K562 (cell line): Measurements from ENCODE around the gene PPCDC. TPM values are rescaled to one million over a fixed set of nuclear protein-coding genes. Genes with fewer than 3 reads are reported as not detected.

ENCODE experiments used
- ATAC-seq: fragments of 200-7000 bp; cut with Tn5 transposase; 3 replicates; pipeline ENCODE4 v1.9.1; 2020; ENCODE audit warnings: moderate library complexity
- BruUV-seq: library from RNA; stranded (reverse); fragments of 400-500 nt; replicated peaks from 2 replicates; lab custom pipeline; 2021; lab: Mats Ljungman, UMichigan
- CTCF ChIA-PET: fragments of 300-600 bp; formaldehyde crosslinking; extraction: SDS; loops from one replicate; lab custom pipeline; 2021; ENCODE audit warnings: low intra/inter-chr PET ratio; lab: Yijun Ruan, JAX
- POLR2A ChIA-PET: fragments of 300-600, 350-650 bp; sonication (Branson Sonifier 250); formaldehyde crosslinking; extraction: SDS; loops from one replicate; lab custom pipeline; 2021; ENCODE audit warnings: antibody characterized with exemption, inconsistent platforms; lab: Yijun Ruan, JAX
- DNase-seq, 4 experiments: peaks; one replicate each; pipeline versions ENCODE4 v3.0.0 to v3.0.0-alpha.2; 2011 to 2018; ENCODE audit warnings: low spot score in 3 of 4, mixed read lengths in 3 of 4; ENCODE audit errors: extremely low read depth in 1 of 4
- FAIRE-seq: peaks from 2 replicates; lab custom pipeline; 2011; peaks lifted over from hg19 to GRCh38; lab: Jason Lieb, UNC
- H2AFZ ChIP-seq: 2 replicates; pipeline ENCODE4 v1.6.0; 2011; ENCODE audit warnings: low read depth, low read length, control low read depth, inconsistent platforms
- H3K27ac ChIP-seq: fragments of 200-600 bp; 3 replicates; pipeline ENCODE4 v1.8.0; 2011; ENCODE audit warnings: low read depth, mild to moderate bottlenecking, control low read depth, inconsistent platforms, low read length, moderate library complexity, mixed read lengths; ENCODE audit errors: extremely low read depth
- H3K27me3 ChIP-seq, 2 experiments: fragments of 300-600 bp in 1 of 2; 2 replicates in 1 of 2; 3 replicates in 1 of 2; pipeline versions ENCODE4 v1.6.0 to v1.8.0; 2011; ENCODE audit warnings: inconsistent platforms in 2 of 2, low read length in 2 of 2, mild to moderate bottlenecking in 1 of 2, mixed read lengths in 1 of 2, moderate library complexity in 1 of 2; ENCODE audit not compliant: control insufficient read depth in 2 of 2, insufficient read depth in 2 of 2
- H3K36me3 ChIP-seq: fragments of 300-600 bp; 3 replicates; pipeline ENCODE4 v1.8.0; 2011; ENCODE audit warnings: mild to moderate bottlenecking, low read length, inconsistent platforms; ENCODE audit not compliant: control insufficient read depth, insufficient read depth
- H3K4me1 ChIP-seq, 2 experiments: fragments of 200-600 bp in 1 of 2; replicated peaks in 1 of 2; 2 replicates in 1 of 2; 3 replicates in 1 of 2; pipeline versions ENCODE4 v1.5.1 to v1.8.0; 2011; ENCODE audit warnings: inconsistent platforms in 2 of 2, low read length in 2 of 2, mild to moderate bottlenecking in 1 of 2, mixed read lengths in 1 of 2, moderate library complexity in 1 of 2; ENCODE audit not compliant: control insufficient read depth in 2 of 2, insufficient read depth in 2 of 2
- H3K4me2 ChIP-seq: 2 replicates; pipeline ENCODE4 v1.6.1; 2011; ENCODE audit warnings: low read length, control low read depth, inconsistent platforms, mixed read lengths; ENCODE audit not compliant: insufficient read depth
- H3K4me3 ChIP-seq: fragments of 200-600 bp; sonication (generic), shearing (Covaris generic); 2 replicates; pipeline ENCODE4 v1.5.1; 2016; ENCODE audit warnings: control low read depth, inconsistent platforms
- H3K79me2 ChIP-seq: fragments of 200-600 bp; 3 replicates; pipeline ENCODE4 v1.8.0; 2011; ENCODE audit warnings: low read length, inconsistent platforms; ENCODE audit not compliant: control insufficient read depth, insufficient read depth
- H3K9ac ChIP-seq, 2 experiments: 2 replicates each; pipeline versions ENCODE4 v1.6.0 to v1.6.1; 2011; ENCODE audit warnings: low read depth in 2 of 2, low read length in 2 of 2, control low read depth in 1 of 2, inconsistent platforms in 1 of 2, mild to moderate bottlenecking in 1 of 2, mixed read lengths in 1 of 2; ENCODE audit not compliant: insufficient read depth in 1 of 2
- H3K9me1 ChIP-seq: one replicate; pipeline ENCODE4 v1.6.0; 2011; ENCODE audit warnings: inconsistent platforms, mild to moderate bottlenecking, low read length, moderate library complexity; ENCODE audit not compliant: control insufficient read depth, insufficient read depth
- H3K9me3 ChIP-seq: replicated peaks from 2 replicates; pipeline ENCODE4 v1.5.1; 2011; ENCODE audit warnings: low read depth, low read length, inconsistent platforms; ENCODE audit not compliant: control insufficient read depth, insufficient read depth
- H4K20me1 ChIP-seq: replicated peaks from 2 replicates; pipeline ENCODE4 v1.6.1; 2011; ENCODE audit warnings: low read length, inconsistent platforms, mixed read lengths; ENCODE audit not compliant: control insufficient read depth, insufficient read depth
- E2F3 ChIP-seq: fragments of 250-450 bp; sonication (Bioruptor Pico); IDR thresholded peaks from 2 replicates; pipeline ENCODE4 v1.4.0; 2020; ENCODE audit warnings: mild to moderate bottlenecking
- HDAC8 ChIP-seq: fragments of 450-650 bp; IDR thresholded peaks from 2 replicates; pipeline ENCODE4 v1.6.1; 2016; ENCODE audit warnings: mild to moderate bottlenecking, missing genetic modification characterization, moderate library complexity, missing compliant biosample characterization
- POLR2G ChIP-seq: fragments of 200-400 bp; formaldehyde crosslinking; IDR thresholded peaks from 2 replicates; pipeline ENCODE4 v1.6.1; 2017; ENCODE audit warnings: low read depth, mild to moderate bottlenecking, antibody characterized with exemption, low read length, moderate library complexity
- RBM25 ChIP-seq: fragments of 200-400 bp; formaldehyde crosslinking; IDR thresholded peaks from 2 replicates; pipeline ENCODE4 v1.6.1; 2018; ENCODE audit warnings: low read length, low read depth, moderate library complexity; ENCODE audit not compliant: severe bottlenecking
- TCF7L2 ChIP-seq: fragments of 150-350 bp; IDR thresholded peaks from 2 replicates; pipeline ENCODE4 v1.6.1; 2016; ENCODE audit warnings: low read depth, mild to moderate bottlenecking, low read length, moderate library complexity
- WGBS: fragments of 100-300 bp; shearing (Covaris generic); methylation state at CpG from one replicate; pipeline ENCODE4 v1.1.6; 2016; ENCODE audit warnings: low coverage, mixed read lengths; ENCODE audit not compliant: insufficient coverage; ENCODE audit errors: missing lambda C conversion rate; 5-methylcytosine and 5-hydroxymethylcytosine counted together
- in situ Hi-C: fragments of 300-500 bp; cut with MboI; formaldehyde crosslinking; loops from 4 replicates; pipeline ENCODE4 v1.15.0; 2018; ENCODE audit warnings: inconsistent platforms, mixed read lengths
- intact Hi-C: fragments of 100-400 bp; cut with micrococcal nuclease; formaldehyde crosslinking; loops from 2 replicates; pipeline ENCODE4 v1.14.2; 2022
- polyA plus RNA-seq, 8 experiments: library from polyadenylated mRNA; depleted of rRNA in 4 of 8; stranded (reverse) in 5 of 8; unstranded in 3 of 8; fragments of >200 nt; fragmentation: Nextera tagmentation in 2 of 8; fragmentation: Illumina TruSeq in 1 of 8; extraction: Ambion mirVana in 2 of 8; extraction: Trizol in 1 of 8; gene quantifications; 2 replicates each; pipeline versions ENCODE4 v1.2.1 to v1.2.3, GENCODE V29; 2011 to 2014; ENCODE audit warnings: inconsistent platforms in 1 of 8, missing spikeins in 1 of 8
- total RNA-seq, 7 experiments: library from RNA; depleted of rRNA in 6 of 7; stranded (reverse); fragments of >200 nt in 6 of 7; fragmentation: Illumina TruSeq in 2 of 7; extraction: Trizol in 2 of 7; gene quantifications; 2 replicates each; pipeline versions ENCODE4 v1.2.1 to v1.2.3, GENCODE V29; 2011 to 2021; ENCODE audit warnings: low replicate concordance in 1 of 7
- TF ChIP-seq, protein P1 (sequence below): fragments of 250-450 bp; sonication (Bioruptor Pico); IDR thresholded peaks from 2 replicates; pipeline ENCODE4 v1.5.1; 2021; ENCODE audit warnings: mild to moderate bottlenecking
- TF ChIP-seq, protein P2 (sequence below): conservative IDR thresholded peaks from 2 replicates; pipeline ENCODE4 v1.6.1; 2011; ENCODE audit warnings: low read depth, mild to moderate bottlenecking, low read length; ENCODE audit not compliant: control insufficient read depth

PPCDC gene
- total and polyA plus RNA-seq, 9 of the 15 experiments (the other 6 are each of a cell fraction or from before 2014, with no cell fraction given): 10.9 to 53.6 (median 16.7) TPM

DNA sequence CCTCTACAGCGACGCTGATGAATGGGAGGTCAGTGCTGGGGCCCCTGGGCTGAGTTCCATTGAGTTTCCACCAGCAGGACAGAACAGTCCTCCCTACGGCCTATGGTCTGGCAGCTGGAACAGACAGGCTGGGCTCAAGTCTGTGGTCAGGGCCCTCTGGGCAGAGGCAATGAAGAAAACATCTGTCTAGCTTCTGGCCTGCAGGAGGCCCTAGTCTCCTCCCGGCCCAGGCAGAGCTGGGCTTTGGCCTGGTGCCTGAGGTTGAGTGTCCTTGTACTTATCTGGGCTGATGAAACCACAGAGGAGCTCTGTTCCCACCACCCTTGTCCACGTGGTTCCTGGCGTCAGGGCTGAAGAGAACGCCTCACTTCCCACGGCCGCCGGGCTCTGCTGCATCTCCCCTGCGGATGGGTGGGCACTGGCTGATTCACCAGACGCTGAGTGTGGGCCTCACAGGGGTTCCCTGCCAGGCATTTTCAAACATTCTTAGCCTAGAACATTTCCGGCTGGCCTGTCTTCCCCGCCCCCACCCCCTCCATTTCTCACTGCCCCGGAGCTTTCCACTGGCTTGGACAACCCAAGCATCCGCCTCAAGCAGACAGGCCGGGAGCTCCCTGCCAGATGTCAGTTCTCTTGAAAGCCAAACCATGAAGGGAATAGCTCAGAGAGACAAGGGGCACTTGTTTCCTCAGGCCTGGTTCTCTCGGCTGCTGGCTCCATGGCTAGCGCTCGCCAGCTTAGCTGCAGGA lies 20.3 kb downstream of the PPCDC start (continued):
- TF ChIP-seq, protein P1, sequence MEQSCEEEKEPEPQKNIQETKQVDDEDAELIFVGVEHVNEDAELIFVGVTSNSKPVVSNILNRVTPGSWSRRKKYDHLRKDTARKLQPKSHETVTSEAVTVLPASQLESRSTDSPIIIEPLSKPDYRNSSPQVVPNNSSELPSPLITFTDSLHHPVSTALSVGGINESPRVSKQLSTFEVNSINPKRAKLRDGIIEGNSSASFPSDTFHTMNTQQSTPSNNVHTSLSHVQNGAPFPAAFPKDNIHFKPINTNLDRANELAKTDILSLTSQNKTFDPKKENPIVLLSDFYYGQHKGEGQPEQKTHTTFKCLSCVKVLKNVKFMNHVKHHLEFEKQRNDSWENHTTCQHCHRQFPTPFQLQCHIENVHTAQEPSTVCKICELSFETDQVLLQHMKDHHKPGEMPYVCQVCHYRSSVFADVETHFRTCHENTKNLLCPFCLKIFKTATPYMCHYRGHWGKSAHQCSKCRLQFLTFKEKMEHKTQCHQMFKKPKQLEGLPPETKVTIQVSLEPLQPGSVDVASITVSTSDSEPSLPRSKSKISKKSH (CRISPR knock-in tag): no peak
- no peak for TF ChIP-seq HDAC8 (tag)
- peak; percentile 78 for TF ChIP-seq POLR2G
- TF ChIP-seq E2F3 (CRISPR knock-in tag): no peak
- no peak for TF ChIP-seq RBM25

DNA sequence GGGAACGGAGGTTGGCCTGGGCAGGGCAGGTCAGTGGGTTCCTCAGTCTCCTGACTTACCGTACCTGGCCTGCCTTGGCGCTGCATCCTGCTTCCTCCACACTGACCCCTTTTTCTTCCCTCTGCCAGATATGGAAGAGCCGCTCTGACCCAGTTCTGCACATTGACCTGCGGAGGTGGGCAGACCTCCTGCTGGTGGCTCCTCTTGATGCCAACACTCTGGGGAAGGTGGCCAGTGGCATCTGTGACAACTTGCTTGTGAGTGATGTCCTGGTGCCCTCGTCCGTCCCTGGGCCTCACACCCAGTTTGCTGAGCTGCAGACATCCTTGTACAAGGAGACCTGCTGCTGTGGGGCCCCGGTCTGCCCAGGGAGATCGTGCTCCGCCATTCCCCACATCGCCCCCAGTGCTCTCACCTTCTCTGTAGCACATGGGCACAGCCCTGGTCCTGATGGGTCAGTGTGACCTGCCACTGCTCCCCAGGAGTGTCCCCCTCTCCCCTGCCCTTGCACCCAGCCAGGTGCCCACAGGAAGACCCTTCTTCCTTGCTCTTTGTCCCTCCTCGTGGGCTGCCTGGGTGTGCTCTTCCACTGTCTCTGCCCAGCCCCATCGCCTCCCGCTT lies 21.0 kb downstream of the PPCDC start:
- FAIRE-seq (no peak), ATAC-seq (no peak), DNase-seq (no peak)
- Histone ChIP-seq H3K4me2 (peak overlapping the region; percentile 71; the same call in 1 of the 2 replicates), H3K4me1 (peaks cover 39 to 55% of the 10 kb centered on the region in 2 experiments), H3K4me3 (no peak overlapping the region), H3K9ac (peak overlapping the region; percentile 73 to 85; a peak in 3 of 4 replicates), H2AFZ (no peak overlapping the region; the same call in 1 of the 2 replicates), H3K9me1 (no peaks in the 10 kb centered on the region), H3K9me3 (no peaks in the 10 kb centered on the region), H3K79me2 (peaks cover 2% of the 10 kb centered on the region; the same call in 1 of the 3 replicates), H3K36me3 (peaks cover 19% of the 10 kb centered on the region; the same call in 1 of the 3 replicates), H3K27me3 (no peaks in the 10 kb centered on the region), H3K27ac (peak overlapping the region; percentile 91; the same call in 2 of the 3 replicates), H4K20me1 (no peaks in the 10 kb centered on the region)
- TF ChIP-seq, protein P2, sequence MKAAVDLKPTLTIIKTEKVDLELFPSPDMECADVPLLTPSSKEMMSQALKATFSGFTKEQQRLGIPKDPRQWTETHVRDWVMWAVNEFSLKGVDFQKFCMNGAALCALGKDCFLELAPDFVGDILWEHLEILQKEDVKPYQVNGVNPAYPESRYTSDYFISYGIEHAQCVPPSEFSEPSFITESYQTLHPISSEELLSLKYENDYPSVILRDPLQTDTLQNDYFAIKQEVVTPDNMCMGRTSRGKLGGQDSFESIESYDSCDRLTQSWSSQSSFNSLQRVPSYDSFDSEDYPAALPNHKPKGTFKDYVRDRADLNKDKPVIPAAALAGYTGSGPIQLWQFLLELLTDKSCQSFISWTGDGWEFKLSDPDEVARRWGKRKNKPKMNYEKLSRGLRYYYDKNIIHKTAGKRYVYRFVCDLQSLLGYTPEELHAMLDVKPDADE: 0 out of 2 replicates have a peak, but pooled peaks have one; percentile 27
- no peak for TF ChIP-seq TCF7L2
- POLR2A ChIA-PET: interaction anchor here (0.6 to 1.8 kb wide), 12 partner anchors 9 to 739 kb away, joined by 3 to 16 read pairs (median 4); no protein-coding TSS in a partner anchor
- intact Hi-C loops: no loop called here
- no TSS peak for BruUV-seq
- CTCF ChIA-PET: interaction anchor here (2.5 to 2.6 kb wide), 2 partner anchors 158 to 160 kb away, joined by 9 to 19 read pairs; partner anchors contain the start of gene C15orf39
- WGBS: 91% methylated on average over 12 of the region's 14 CpGs
- in situ Hi-C loops: no loop called here
